AG09319 (cell line): ENCODE data around the gene MAFB.

Experiments
- DNase-seq: peaks from one replicate; pipeline ENCODE4 v3.0.0-alpha.2; 2010; ENCODE audit warnings: low read depth; ENCODE audit errors: extremely low read depth
- TF ChIP-seq, protein P1 (sequence below): IDR thresholded peaks from 2 replicates; pipeline ENCODE4 v1.5.1; 2011; ENCODE audit warnings: low read depth, mild to moderate bottlenecking, inconsistent platforms, low read length, moderate library complexity

MAFB gene

DNA sequence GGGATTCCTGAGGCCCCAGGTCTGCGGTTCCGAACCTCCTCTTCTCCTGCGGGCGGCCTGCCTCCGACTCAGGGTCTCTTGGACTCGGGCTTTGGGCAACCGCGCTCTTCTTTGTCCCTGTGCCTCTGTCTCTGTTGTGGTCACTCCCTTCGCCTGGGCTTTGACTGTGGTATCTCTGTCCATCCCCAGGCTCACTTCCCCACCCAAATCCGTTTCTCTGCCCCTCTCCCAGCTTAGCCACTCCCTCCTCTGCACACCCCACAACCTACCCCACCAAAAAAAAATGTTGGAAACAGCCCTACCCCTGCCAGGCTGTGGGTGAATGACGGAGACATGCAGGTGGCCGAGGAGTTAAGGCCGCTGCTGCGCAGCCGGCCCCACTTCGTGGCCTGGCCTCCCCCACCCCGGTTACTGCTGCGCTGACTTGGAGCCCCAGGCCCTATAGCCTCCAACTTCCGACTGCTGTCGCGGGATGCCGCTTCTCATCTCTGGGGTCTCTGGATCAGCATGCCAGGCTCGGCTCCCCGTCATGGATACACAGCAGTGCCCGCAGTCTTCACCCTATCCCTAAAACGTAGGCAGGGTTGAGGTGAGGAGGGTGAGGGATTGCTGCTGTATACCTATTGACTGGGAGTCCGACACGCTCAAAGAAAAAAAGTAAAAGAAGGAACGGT lies 2.7 kb upstream of the MAFB start:
- DNase-seq: no peak
- TF ChIP-seq, protein P1, sequence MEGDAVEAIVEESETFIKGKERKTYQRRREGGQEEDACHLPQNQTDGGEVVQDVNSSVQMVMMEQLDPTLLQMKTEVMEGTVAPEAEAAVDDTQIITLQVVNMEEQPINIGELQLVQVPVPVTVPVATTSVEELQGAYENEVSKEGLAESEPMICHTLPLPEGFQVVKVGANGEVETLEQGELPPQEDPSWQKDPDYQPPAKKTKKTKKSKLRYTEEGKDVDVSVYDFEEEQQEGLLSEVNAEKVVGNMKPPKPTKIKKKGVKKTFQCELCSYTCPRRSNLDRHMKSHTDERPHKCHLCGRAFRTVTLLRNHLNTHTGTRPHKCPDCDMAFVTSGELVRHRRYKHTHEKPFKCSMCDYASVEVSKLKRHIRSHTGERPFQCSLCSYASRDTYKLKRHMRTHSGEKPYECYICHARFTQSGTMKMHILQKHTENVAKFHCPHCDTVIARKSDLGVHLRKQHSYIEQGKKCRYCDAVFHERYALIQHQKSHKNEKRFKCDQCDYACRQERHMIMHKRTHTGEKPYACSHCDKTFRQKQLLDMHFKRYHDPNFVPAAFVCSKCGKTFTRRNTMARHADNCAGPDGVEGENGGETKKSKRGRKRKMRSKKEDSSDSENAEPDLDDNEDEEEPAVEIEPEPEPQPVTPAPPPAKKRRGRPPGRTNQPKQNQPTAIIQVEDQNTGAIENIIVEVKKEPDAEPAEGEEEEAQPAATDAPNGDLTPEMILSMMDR: no peak

DNA sequence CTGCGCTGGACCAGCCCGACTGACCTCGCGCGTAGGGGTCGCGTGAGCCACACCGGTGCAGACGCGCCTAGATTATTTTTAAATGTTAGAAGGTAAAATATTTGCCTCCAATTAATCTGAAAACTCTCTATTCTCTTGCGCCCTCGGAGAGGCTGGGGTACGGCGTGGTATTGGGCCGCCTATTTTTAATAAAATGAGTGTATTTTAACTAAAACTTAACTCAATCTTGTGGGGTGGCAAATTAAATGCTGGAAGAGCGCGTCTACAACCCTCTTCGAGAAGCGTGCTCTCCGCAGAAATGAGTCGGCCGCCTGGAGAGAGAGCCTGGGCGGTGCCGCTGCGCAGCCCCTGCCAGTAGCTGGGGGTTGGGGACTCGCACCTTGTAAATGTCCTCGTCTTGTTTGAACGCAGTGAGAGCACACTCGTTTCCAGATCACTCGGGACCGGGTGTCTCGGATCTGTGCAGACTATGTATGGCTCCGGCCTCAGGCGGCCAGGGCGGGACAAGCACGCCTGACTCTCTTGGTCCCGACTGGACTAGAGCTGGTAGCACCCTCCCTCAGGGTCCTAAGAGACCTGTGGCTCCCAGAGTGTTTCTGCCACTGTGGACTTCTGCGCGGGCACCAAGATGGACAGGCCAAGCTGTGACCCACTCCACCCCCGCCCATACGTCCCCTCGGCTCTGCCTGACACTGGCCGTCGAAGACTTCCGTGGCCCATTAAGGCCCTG lies 2.0 kb upstream of the MAFB start:
- DNase-seq: no peak
- TF ChIP-seq, protein P1: no peak

DNA sequence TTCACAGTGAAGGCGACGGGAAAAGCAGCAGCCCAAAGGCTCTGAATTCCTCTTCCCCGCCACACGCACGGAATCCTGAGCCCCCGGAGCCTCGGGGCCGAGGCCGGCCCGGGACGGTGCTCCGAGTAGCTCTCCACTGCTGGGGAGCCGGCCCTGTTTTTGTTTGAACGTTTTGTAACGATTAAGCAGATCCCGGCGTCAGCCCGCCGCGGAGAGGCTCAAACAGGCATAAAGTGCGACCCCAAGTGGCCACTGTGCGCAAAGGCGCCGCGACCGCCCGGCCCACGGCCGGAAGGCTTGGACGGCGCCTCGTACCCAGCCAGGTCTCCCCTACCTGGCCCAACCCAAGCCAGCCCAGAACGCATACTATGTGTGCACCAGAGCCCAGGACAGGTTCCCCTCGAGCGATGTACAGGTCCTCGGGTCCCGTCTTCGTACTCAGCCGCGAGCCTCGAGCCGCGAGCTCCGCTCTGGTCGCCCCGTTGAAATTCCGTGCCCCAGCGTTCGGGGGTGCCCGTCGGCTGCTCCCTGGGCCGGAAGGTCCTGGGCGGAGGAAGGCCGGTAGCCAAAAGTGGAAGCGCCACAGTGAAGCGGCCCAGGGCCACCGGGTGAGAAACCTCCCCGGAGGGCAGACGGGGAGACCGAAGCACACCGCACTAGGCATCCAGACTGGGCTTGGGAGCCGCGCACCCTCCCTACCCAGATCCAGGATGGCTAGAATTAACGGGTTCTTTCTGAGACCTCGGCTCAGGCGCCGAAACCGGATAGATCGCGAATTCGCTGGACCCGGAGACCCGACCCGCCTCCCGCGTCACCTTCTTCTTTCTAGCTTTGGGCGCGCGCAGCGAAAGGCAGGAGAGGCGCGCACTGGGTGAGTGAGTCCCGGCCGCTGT lies 1.2 kb upstream of the MAFB start:
- TF ChIP-seq, protein P1: peak; percentile 84
- peak; percentile 65 for DNase-seq

DNA sequence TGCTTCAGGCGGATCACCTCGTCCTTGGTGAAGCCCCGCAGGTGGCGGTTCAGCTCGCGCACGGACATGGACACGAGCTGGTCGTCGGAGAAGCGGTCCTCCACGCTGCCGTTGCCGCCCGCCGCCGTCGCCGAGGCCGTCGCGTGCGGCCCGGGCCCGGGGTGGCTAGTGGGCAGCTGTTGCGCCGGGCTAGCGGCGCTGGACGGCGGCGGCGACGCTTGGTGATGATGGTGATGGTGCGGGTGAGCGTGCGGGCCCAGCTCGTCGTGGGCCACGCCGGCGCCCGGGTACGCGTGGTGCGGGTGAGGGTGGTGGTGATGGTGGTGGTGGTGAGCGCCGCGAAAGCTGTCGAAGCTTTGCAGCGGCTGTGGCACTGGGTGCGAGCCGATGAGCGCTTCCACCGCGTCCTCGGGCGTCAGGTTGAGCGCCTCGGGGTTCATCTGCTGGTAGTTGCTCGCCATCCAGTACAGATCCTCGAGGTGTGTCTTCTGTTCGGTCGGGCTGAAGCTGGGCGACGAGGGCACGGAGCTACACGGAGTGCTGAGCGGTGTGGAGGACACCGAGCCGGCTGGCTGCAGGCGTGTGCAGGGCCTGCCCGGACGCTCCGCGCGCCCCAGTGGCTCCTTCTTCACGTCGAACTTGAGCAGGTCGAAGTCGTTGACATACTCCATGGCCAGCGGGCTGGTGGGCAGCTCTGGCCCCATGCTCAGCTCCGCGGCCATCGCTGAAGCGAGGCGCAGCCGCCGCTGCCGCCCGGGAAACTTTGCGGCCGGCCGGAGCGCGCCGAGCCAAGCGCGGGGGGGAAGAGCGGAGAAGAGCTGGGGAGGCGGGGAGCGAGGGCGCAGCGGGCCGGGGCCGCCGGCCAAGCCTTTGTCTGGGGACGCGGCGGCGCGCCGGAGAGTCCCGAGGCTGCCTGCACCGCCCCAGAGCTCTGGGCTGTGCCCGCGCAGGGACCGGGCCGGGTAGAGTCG lies 622 bp downstream of the MAFB start:
- DNase-seq: no peak
- TF ChIP-seq, protein P1: no peak

DNA sequence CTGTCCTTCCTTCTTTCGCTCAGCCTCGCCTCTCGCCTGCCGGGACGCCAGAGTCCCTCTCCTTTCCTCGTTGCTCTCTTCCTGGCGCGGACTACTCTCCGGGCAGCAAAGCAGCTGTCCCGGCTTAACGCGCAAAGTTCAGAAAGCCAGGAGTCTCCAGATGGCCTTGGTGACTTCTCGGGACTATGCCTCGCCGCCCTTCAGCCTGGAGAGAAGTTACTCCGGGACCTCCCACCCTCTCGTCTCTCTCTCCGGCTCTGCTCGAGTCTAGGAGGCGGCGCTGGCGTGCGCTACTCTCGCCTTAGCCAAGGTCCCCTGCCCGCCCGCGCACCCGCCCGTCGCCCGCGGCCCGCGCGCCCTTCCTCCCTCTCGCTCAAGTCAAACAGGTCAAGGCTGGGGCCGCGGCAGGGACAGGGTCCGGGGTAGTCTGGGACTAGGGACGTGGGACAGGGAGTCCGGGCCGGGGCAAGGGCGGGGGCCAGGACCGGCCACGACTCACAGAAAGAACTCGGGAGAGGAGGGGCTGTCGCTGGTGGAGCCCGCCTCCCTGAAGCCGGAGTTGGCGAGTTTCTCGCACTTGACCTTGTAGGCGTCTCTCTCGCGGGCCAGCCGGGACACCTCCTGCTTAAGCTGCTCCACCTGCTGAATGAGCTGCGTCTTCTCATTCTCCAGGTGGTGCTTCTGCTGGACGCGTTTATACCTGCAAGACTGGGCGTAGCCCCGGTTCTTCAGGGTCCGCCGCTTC lies 1.5 kb downstream of the MAFB start:
- TF ChIP-seq, protein P1: no peak
- no peak for DNase-seq

DNA sequence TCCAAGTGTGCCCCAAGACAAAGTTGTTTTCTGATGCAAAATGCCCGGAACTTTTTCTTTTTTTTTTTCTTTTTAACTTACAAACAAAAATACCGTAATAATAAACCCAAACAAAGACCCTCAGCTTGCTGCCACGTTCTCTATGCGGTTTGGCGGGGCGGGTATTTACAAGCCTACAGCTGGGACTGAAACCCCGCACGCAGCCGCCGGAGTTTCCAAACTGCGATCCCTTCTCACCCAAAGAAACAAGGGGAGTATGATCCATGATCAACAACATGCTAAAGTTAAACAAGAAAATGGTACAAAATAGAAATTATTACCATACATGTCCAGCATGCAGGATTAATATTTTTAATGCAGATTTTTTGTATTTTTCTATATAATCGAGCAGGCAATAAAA lies 2.1 kb downstream of the MAFB start:
- TF ChIP-seq, protein P1: no peak
- no peak for DNase-seq
